ENCODE data around the gene ZNF750. TPM values are rescaled to one million over a fixed set of nuclear protein-coding genes. Genes with fewer than 3 reads are reported as not detected.

Gene ZNF750
- total and polyA plus RNA-seq, 12 donors: 0.07 to 0.20 (median 0.11) TPM; not detected in 8

DNA sequence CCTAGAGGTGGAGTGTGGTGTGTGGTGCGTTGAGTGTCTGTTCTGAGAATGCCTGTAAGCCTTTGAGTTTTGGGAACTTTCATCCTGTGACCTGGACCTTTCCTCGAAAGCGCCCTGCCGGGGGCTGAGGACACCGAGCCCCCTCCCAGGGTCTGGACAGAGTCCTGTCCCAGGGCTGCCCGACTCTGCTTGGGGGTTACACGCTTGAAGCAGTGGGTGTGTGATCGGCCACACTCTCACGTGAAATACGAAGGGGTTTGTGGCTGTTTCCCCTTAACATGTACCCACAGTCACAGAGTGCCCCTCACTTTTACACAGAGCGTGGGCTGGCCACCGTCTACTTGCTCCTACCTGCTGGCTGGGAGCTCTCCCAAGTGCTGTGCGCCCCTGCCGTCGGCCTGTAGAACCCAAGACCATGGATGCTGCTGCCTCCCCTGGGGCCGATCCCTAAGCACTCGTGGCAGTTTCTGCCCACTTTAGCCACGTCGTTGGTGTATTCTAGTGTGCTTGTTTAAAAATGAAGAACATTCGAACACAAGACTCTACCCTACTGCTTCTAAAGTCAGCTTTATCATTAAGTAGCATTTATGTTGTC is 6.8 kb downstream of the ZNF750 start:
- Histone ChIP-seq H3K9me3 (replicated peaks in 1 of 3) (no peaks in the 10 kb centered on the region), H3K27me3 (no peaks in the 10 kb centered on the region), H3K27ac (no peak overlapping the region), H3K4me1 (replicated peaks in 1 of 2) (peaks cover 3 to 4% of the 10 kb centered on the region in 2 donors), H3K4me3 (no peak overlapping the region), H3K36me3 (replicated peaks in 1 of 2) (no peaks in the 10 kb centered on the region)
- WGBS, 4 donors: 95 to 97% (median 96%) methylated on average over 20 of the region's 20 CpGs
- TF ChIP-seq, protein P1, sequence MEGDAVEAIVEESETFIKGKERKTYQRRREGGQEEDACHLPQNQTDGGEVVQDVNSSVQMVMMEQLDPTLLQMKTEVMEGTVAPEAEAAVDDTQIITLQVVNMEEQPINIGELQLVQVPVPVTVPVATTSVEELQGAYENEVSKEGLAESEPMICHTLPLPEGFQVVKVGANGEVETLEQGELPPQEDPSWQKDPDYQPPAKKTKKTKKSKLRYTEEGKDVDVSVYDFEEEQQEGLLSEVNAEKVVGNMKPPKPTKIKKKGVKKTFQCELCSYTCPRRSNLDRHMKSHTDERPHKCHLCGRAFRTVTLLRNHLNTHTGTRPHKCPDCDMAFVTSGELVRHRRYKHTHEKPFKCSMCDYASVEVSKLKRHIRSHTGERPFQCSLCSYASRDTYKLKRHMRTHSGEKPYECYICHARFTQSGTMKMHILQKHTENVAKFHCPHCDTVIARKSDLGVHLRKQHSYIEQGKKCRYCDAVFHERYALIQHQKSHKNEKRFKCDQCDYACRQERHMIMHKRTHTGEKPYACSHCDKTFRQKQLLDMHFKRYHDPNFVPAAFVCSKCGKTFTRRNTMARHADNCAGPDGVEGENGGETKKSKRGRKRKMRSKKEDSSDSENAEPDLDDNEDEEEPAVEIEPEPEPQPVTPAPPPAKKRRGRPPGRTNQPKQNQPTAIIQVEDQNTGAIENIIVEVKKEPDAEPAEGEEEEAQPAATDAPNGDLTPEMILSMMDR (IDR thresholded peaks at IDR 0.05): no peak
- TF ChIP-seq POLR2A (IDR thresholded peaks at IDR 0.05): no peak
- intact Hi-C loops (cut with DNase I): no loop called here
- DNase-seq: no peak

- intact Hi-C loops (cut with DNase I): no loop called here
- no peaks in the 10 kb centered on the region for H3K36me3 ChIP-seq (replicated peaks in 1 of 2)
- no peaks in the 10 kb centered on the region for H3K4me1 ChIP-seq (replicated peaks in 1 of 2)
- TF ChIP-seq POLR2A (IDR thresholded peaks at IDR 0.05): no peak
- TF ChIP-seq, protein P1 (IDR thresholded peaks at IDR 0.05): no peak
- H3K27ac ChIP-seq: no peak overlapping the region
- no peaks in the 10 kb centered on the region for H3K9me3 ChIP-seq (replicated peaks in 1 of 3)
- no peak overlapping the region for H3K4me3 ChIP-seq
- H3K27me3 ChIP-seq: no peaks in the 10 kb centered on the region
- 88 to 97% (median 93%) methylated on average over 20 of the region's 20 CpGs for WGBS, 4 donors
- DNase-seq: no peak
Measured at GRCh38 chr17:82832411-82832810, 7.4 kb downstream of the ZNF750 start.

- Histone ChIP-seq H3K36me3 (replicated peaks in 1 of 2) (no peaks in the 10 kb centered on the region), H3K4me3 (no peak overlapping the region), H3K27me3 (no peaks in the 10 kb centered on the region), H3K27ac (no peak overlapping the region), H3K9me3 (replicated peaks in 1 of 3) (no peaks in the 10 kb centered on the region), H3K4me1 (replicated peaks in 1 of 2) (no peaks in the 10 kb centered on the region)
- intact Hi-C loops (cut with DNase I): no loop called here
- TF ChIP-seq, protein P1 (IDR thresholded peaks at IDR 0.05): no peak
- no peak for TF ChIP-seq POLR2A (IDR thresholded peaks at IDR 0.05)
- 94 to 98% (median 96%) methylated on average over 10 to 18 of the region's 18 CpGs for WGBS, 4 donors
- no peak for DNase-seq
Measured at GRCh38 chr17:82831818-82832200, 8.0 kb downstream of the ZNF750 start.

GRCh38 chr17:82831041-82831817 is 8.6 kb downstream of the ZNF750 start:
- 94 to 98% (median 97%) methylated on average over 22 to 29 of the region's 29 CpGs for WGBS, 4 donors

More at GRCh38 chr17:82831041-82831817, 8.6 kb downstream of the ZNF750 start:
- Histone ChIP-seq H3K9me3 (replicated peaks in 1 of 3) (no peaks in the 10 kb centered on the region), H3K4me1 (replicated peaks in 1 of 2) (no peaks in the 10 kb centered on the region), H3K36me3 (replicated peaks in 1 of 2) (no peaks in the 10 kb centered on the region), H3K4me3 (no peak overlapping the region), H3K27me3 (no peaks in the 10 kb centered on the region), H3K27ac (no peak overlapping the region)
- TF ChIP-seq, protein P1 (IDR thresholded peaks at IDR 0.05): no peak
- no peak for TF ChIP-seq POLR2A (IDR thresholded peaks at IDR 0.05)
- DNase-seq: no peak
- intact Hi-C loops (cut with DNase I): no loop called here
